GM12878 (cell line): ENCODE measurements around the gene NFU1. TPM values are rescaled to one million over a fixed set of nuclear protein-coding genes. Genes with fewer than 3 reads are reported as not detected.

ENCODE experiments used
- LARP7 ChIP-seq: fragments of 450-650 bp; IDR thresholded peaks from 2 replicates; pipeline ENCODE4 v1.6.1; 2017; ENCODE audit warnings: mild to moderate bottlenecking
- POLR2AphosphoS5 ChIP-seq: IDR thresholded peaks from 2 replicates; pipeline ENCODE4 v1.6.1; 2011; ENCODE audit warnings: mild to moderate bottlenecking, low read length, inconsistent platforms
- RBBP5 ChIP-seq: fragments of 200-600 bp; sonication (generic); conservative IDR thresholded peaks from 2 replicates; pipeline ENCODE4 v1.6.1; 2016
- SREBF1 ChIP-seq: IDR thresholded peaks from 2 replicates; pipeline ENCODE4 v1.6.1; 2012; ENCODE audit warnings: mild to moderate bottlenecking, low read length
- SUZ12 ChIP-seq: fragments of 200-600 bp; sonication (generic); IDR thresholded peaks from one replicate; pipeline ENCODE4 v1.6.1; 2018; ENCODE audit warnings: antibody characterized with exemption, mild to moderate bottlenecking; ENCODE audit not compliant: unreplicated experiment
- ZNF274 ChIP-seq: IDR thresholded peaks from one replicate; pipeline ENCODE4 v1.8.0; 2011; ENCODE audit not compliant: insufficient read length, insufficient read depth
- polyA plus RNA-seq, 11 experiments: library from polyadenylated mRNA; depleted of rRNA in 4 of 11; unstranded in 6 of 11; stranded (reverse) in 5 of 11; fragments of >200 nt; fragmentation: Nextera tagmentation in 4 of 11; fragmentation: Illumina TruSeq in 1 of 11; extraction: Ambion mirVana in 4 of 11; extraction: Trizol in 1 of 11; gene quantifications; 1 replicate in 1 of 11; 2 replicates in 10 of 11; pipeline versions ENCODE4 v1.2.1 to v1.2.3, GENCODE V29; 2011 to 2016; ENCODE audit warnings: inconsistent platforms in 2 of 11, missing spikeins in 2 of 11, low read depth in 1 of 11
- total RNA-seq, 4 experiments: library from RNA; depleted of rRNA in 3 of 4; stranded (reverse); fragments of >200 nt in 3 of 4; fragmentation: Illumina TruSeq in 1 of 4; extraction: Trizol in 1 of 4; gene quantifications; 2 replicates each; pipeline versions ENCODE4 v1.2.1 to v1.2.3, GENCODE V29; 2013 to 2021
- TF ChIP-seq, protein P1 (sequence below): fragments of 450-650 bp; IDR thresholded peaks from 2 replicates; pipeline ENCODE4 v1.6.1; 2017; ENCODE audit warnings: mild to moderate bottlenecking, moderate library complexity

The NFU1 gene
- total and polyA plus RNA-seq, 10 of the 15 experiments (the other 5 are each of a cell fraction or from before 2014, with no cell fraction given), result 27.3 to 86.0 (median 41.5) TPM

DNA sequence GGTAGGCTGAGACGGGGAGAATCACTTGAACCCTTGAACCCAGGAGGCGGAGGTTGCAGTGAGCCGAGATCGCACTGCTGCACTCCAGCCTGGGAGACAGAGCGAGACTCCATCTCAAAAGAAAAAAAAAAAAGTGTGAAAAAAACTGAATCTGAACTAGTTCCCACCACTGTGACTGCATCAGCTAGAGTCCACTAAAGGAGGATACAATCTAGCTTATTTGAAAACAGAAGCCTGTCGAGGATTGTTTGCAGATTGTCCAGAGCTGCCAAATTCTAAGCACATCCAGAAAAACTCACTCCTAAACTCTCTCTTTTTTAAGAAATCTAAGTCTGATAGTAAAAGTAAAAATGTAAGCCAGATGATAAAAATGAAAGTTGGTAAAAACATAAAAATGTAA lies 60.8 kb downstream of the NFU1 start (continued):
- TF ChIP-seq, protein P1, sequence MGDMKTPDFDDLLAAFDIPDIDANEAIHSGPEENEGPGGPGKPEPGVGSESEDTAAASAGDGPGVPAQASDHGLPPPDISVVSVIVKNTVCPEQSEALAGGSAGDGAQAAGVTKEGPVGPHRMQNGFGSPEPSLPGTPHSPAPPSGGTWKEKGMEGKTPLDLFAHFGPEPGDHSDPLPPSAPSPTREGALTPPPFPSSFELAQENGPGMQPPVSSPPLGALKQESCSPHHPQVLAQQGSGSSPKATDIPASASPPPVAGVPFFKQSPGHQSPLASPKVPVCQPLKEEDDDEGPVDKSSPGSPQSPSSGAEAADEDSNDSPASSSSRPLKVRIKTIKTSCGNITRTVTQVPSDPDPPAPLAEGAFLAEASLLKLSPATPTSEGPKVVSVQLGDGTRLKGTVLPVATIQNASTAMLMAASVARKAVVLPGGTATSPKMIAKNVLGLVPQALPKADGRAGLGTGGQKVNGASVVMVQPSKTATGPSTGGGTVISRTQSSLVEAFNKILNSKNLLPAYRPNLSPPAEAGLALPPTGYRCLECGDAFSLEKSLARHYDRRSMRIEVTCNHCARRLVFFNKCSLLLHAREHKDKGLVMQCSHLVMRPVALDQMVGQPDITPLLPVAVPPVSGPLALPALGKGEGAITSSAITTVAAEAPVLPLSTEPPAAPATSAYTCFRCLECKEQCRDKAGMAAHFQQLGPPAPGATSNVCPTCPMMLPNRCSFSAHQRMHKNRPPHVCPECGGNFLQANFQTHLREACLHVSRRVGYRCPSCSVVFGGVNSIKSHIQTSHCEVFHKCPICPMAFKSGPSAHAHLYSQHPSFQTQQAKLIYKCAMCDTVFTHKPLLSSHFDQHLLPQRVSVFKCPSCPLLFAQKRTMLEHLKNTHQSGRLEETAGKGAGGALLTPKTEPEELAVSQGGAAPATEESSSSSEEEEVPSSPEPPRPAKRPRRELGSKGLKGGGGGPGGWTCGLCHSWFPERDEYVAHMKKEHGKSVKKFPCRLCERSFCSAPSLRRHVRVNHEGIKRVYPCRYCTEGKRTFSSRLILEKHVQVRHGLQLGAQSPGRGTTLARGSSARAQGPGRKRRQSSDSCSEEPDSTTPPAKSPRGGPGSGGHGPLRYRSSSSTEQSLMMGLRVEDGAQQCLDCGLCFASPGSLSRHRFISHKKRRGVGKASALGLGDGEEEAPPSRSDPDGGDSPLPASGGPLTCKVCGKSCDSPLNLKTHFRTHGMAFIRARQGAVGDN, result no peak
- TF ChIP-seq POLR2AphosphoS5 (no peak), SUZ12 (no peak), SREBF1 (no peak), LARP7 (no peak), RBBP5 (no peak), ZNF274 (no peak)
